Ovary (tissue), 9 donors: Measurements from ENCODE around the gene FREY1. TPM values are rescaled to one million over a fixed set of nuclear protein-coding genes. Genes with fewer than 3 reads are reported as not detected.

Experiments
- DNase-seq, 5 donors: peaks; one replicate each; pipeline ENCODE4 v3.0.0-alpha.2; 2019 to 2020
- H3K27ac ChIP-seq, 2 donors: fragments of 200-600 bp; one replicate each; pipeline versions ENCODE4 v1.5.1 to v1.8.0; 2019 to 2022
- H3K27me3 ChIP-seq: fragments of 200-600 bp; one replicate; pipeline ENCODE4 v1.8.0; 2022
- H3K36me3 ChIP-seq: fragments of 200-600 bp; sonication (generic); one replicate; pipeline ENCODE4 v1.5.1; 2019
- H3K4me1 ChIP-seq: one replicate; pipeline ENCODE4 v1.8.1; 2013; ENCODE audit warnings: mild to moderate bottlenecking, moderate library complexity; ENCODE audit not compliant: insufficient read depth
- H3K4me3 ChIP-seq: fragments of 200-600 bp; sonication (generic); one replicate; pipeline ENCODE4 v1.5.1; 2017
- H3K9me3 ChIP-seq, 2 donors: fragments of 200-600 bp in 1 of 2; sonication (generic) in 1 of 2; one replicate each; pipeline versions ENCODE4 v1.5.1 to v1.8.1; 2013 to 2019; ENCODE audit warnings: mild to moderate bottlenecking in 1 of 2, moderate library complexity in 1 of 2
- EP300 ChIP-seq: sonication (generic); formaldehyde crosslinking; IDR thresholded peaks from one replicate; pipeline ENCODE4 v1.6.1; 2017; ENCODE audit warnings: antibody characterized with exemption
- POLR2A ChIP-seq: fragments of 450-650 bp; IDR thresholded peaks from one replicate; pipeline ENCODE4 v1.6.1; 2017; ENCODE audit warnings: antibody characterized with exemption, mild to moderate bottlenecking, moderate library complexity
- WGBS, 3 donors: extraction: QIAGEN DNeasy Blood & Tissue Kit in 1 of 3; methylation state at CpG; one replicate each; pipeline versions ENCODE4 v1.1.5 to v1.1.7; 2013 to 2017; 5-methylcytosine and 5-hydroxymethylcytosine counted together
- intact Hi-C, 4 donors: fragments of 100-400 bp; cut with DNase I; formaldehyde crosslinking; loops; one replicate each; pipeline versions ENCODE4 v1.11.0 to v1.15.1; 2022 to 2023
- polyA plus RNA-seq, 2 donors: library from polyadenylated mRNA; stranded (reverse); fragments of 200-250 nt in 1 of 2; fragments of 350-450 nt in 1 of 2; fragmentation: Illumina TruSeq in 1 of 2; extraction: RNeasy Lipid Tissue Mini Kit (QIAGEN cat#74804) in 1 of 2; gene quantifications; one replicate each; pipeline ENCODE4 v1.2.3, GENCODE V29; 2013 to 2014
- total RNA-seq, 7 donors: library from RNA; depleted of rRNA in 2 of 7; stranded (reverse); fragments of >200 nt in 2 of 7; fragmentation: NEBNext Ultra II Directional in 3 of 7; extraction: Animal tissue kit (Norgen Biotek cat#: 25700) in 3 of 7; gene quantifications; one replicate each; pipeline versions ENCODE4 v1.1.0 to v1.2.4, GENCODE V29; 2016 to 2023
- TF ChIP-seq, protein P1 (sequence below), 3 donors: fragments of 450-650 bp in 2 of 3; fragments of 200-600 bp in 1 of 3; IDR thresholded peaks; one replicate each; pipeline versions ENCODE4 v1.5.1 to v1.8.0; 2016 to 2022; ENCODE audit warnings: antibody characterized with exemption in 3 of 3, mild to moderate bottlenecking in 1 of 3
- donor health status: DM: no; HTN: no; CAD: no; lungs with moderate emphysema.
- donor health status: DM: no; HTN: no; CAD: no.
- donor health status: Bipolar disorder and iron deficiency.
- donor health status: DM: yes; HTN: yes; CAD: no.
- donor health status: DM: no; HTN: no; CAD: no.
- donor health status: DM: yes; HTN: yes; CAD: no.

FREY1 gene
- total and polyA plus RNA-seq, 9 donors = 0.23 to 1.6 (median 0.66) TPM; not detected in 2

DNA sequence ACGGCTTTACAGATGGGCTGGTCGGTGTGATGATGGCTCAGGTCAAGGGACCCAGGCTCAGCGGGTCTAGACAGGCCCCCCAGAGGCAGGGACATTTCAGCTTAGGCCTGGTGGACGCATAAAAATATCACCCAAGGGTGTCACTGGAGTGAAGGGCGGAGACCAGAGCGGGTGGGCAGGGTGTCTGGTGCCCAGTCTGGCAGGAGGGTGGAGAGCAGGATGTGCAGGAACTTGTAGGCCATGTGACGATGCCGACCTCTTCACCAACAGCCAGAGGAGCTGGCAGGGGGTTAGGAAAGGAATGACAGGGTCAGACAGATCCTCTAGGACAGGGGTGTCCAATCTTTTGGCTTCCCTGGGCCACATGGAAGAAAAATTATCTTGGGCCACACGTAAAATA is 17.1 kb downstream of the FREY1 start:
- H3K9me3 ChIP-seq = no peaks in the 10 kb centered on the region
- H3K4me1 ChIP-seq = peaks cover 1% of the 10 kb centered on the region
- WGBS, 3 donors = 91 to 94% (median 92%) methylated on average over 9 of the region's 9 CpGs
- TF ChIP-seq EP300 (no peak), POLR2A (no peak)
- TF ChIP-seq, protein P1, sequence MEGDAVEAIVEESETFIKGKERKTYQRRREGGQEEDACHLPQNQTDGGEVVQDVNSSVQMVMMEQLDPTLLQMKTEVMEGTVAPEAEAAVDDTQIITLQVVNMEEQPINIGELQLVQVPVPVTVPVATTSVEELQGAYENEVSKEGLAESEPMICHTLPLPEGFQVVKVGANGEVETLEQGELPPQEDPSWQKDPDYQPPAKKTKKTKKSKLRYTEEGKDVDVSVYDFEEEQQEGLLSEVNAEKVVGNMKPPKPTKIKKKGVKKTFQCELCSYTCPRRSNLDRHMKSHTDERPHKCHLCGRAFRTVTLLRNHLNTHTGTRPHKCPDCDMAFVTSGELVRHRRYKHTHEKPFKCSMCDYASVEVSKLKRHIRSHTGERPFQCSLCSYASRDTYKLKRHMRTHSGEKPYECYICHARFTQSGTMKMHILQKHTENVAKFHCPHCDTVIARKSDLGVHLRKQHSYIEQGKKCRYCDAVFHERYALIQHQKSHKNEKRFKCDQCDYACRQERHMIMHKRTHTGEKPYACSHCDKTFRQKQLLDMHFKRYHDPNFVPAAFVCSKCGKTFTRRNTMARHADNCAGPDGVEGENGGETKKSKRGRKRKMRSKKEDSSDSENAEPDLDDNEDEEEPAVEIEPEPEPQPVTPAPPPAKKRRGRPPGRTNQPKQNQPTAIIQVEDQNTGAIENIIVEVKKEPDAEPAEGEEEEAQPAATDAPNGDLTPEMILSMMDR (IDR thresholded peaks at IDR 0.05) = no peak
- no peak for DNase-seq
- H3K27me3 ChIP-seq = no peaks in the 10 kb centered on the region
- H3K4me3 ChIP-seq = no peak overlapping the region
- H3K36me3 ChIP-seq = no peaks in the 10 kb centered on the region
- intact Hi-C loops = no loop called here
- H3K27ac ChIP-seq = no peak overlapping the region

DNA sequence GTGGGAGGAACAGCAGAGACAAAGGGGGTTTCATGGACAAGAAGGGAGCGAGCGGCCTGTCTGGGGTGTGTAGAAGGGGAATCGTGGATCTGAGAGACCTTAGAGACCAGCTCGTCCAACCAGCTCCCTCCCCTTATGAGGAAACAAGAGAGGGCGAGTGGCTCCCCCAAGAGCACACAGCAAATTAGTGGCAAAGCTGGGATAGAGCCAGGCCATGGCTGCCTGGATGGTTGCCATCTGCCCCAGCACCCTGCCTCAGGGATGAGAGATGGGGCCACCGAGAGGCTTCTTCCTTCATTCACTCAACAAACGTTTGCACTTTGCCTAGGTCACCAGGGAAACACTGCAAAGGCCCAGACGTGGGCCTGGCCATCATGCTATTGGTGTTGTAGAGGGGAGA is 17.5 kb downstream of the FREY1 start:
- H3K27ac ChIP-seq = no peak overlapping the region
- 86 to 88% (median 87%) methylated on average over 8 of the region's 8 CpGs for WGBS, 3 donors

DNA sequence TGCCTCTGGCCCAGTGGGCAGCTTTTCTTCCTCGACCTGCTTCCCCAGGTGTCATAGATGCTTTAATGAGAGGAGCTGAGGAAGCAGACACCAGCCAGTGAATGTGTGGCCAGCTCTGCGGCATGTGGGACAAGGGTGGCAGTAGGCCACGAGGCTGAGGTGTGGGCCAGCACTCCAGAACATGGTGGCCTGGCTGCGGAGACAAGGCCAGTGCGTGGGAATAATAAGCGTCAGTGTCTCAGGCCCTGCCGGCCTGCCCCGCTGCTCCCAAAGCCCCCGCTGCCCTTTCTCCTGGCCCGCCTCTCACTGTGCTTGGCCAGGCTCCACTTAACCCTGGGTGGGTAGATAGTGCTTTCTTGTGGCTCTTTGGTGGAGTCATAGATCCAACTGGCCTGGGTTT is 19.5 kb downstream of the FREY1 start:
- Histone ChIP-seq H3K27ac (no peak overlapping the region), H3K36me3 (no peaks in the 10 kb centered on the region), H3K9me3 (no peaks in the 10 kb centered on the region), H3K4me3 (no peak overlapping the region), H3K4me1 (peaks cover 1% of the 10 kb centered on the region), H3K27me3 (no peaks in the 10 kb centered on the region)
- DNase-seq = no peak
- intact Hi-C loops = no loop called here
- TF ChIP-seq, protein P1 (IDR thresholded peaks at IDR 0.05) = no peak
- TF ChIP-seq POLR2A (no peak), EP300 (no peak)
- WGBS, 3 donors = 76 to 90% (median 80%) methylated on average over 10 of the region's 10 CpGs

More for the DNA sequence above, 17.5 kb downstream of the FREY1 start:
- intact Hi-C loops = no loop called here
- Histone ChIP-seq H3K36me3 (no peaks in the 10 kb centered on the region), H3K4me3 (no peak overlapping the region), H3K27me3 (no peaks in the 10 kb centered on the region), H3K9me3 (no peaks in the 10 kb centered on the region), H3K4me1 (peaks cover 1% of the 10 kb centered on the region)
- TF ChIP-seq EP300 (no peak), POLR2A (no peak)
- TF ChIP-seq, protein P1 (IDR thresholded peaks at IDR 0.05) = no peak
- no peak for DNase-seq

DNA sequence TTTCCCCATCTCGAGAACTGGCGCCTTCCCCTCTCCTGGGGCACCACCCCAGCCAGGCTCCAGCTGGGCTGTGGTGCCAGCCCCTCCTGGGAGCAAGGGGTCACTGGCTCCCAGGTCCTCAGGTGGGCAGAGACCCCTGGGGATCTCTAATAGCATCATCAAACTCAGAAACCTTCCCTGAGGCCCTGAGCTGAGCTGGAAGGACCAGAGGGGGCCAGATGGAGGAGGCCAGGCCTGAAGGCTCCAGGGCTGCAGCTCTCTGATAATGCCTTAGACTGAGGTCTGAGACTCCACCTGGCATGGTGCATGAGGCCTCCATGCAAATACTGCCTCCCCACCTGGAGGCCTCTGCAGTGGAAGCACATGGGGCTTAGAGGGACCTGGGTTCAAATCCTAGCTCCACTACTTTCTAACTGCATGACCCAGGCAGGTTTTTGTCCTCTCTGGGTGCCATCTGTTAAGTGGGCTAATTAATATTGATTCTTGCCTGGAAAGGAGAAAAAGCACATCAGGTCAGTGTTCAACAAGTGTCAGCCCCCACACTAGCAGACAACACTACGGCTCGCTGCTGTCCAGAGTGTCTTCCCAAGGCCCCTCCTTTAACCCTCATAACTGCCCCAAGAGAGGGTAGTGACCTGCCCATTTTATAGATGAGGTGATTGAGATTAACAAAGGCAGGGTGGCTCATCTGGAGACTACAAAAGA is 20.1 kb downstream of the FREY1 start:
- no peak for TF ChIP-seq POLR2A
- no peak overlapping the region for H3K4me3 ChIP-seq
- H3K9me3 ChIP-seq = no peaks in the 10 kb centered on the region
- H3K36me3 ChIP-seq = no peaks in the 10 kb centered on the region
- intact Hi-C loops = no loop called here
- no peaks in the 10 kb centered on the region for H3K27me3 ChIP-seq
- no peak for DNase-seq
- WGBS, 3 donors = 86 to 94% (median 91%) methylated on average over 4 of the region's 4 CpGs
- peaks cover 1% of the 10 kb centered on the region for H3K4me1 ChIP-seq
- H3K27ac ChIP-seq = no peak overlapping the region

DNA sequence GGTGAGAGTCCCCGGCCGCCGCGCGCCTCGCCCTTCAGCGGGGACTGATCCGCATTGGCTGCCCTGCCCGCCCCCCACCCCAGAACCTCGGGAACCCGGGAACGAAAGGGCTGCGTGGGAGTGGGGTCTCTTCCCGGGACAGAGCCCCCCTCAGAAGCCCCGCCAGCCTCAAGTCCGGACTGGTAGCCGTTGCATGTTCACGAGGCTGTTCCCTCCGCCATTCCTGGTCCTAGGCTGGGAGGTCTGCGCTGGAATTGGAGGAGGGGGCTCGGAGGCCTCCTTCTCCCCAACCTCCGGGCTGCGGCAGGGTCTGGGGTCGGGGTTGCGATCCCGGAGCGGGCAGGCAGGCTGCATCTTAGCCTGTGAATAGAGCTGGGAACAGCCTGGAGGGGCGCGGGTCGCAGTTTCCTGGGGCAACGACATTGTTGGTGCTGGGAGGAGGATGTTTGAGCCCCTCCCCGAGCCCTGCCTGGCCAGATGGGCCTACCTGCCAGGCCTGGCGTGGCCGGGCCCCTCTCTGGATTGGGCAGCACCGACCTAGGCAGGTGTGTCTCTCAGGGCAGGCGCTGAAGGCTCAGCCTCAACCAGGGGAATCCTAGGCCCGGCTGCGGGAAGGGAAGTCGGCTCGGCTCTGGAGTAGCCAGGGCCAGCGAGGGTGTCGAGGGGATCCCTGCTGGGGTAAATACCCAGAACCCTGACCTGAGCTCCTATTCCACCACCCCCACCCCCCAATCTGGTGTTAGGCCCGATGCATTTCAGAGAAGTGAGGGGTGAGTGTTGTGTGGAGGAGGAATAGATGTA is 20.9 kb downstream of the FREY1 start:
- Histone ChIP-seq H3K4me3 (peak overlapping the region; percentile 39), H3K36me3 (no peaks in the 10 kb centered on the region), H3K9me3 (no peaks in the 10 kb centered on the region), H3K4me1 (peaks cover 1% of the 10 kb centered on the region), H3K27ac (no peak overlapping the region), H3K27me3 (no peaks in the 10 kb centered on the region)
- DNase-seq = peak in 2 of 5 donors; percentile 26 to 41
- no peak for TF ChIP-seq POLR2A
- no peak for TF ChIP-seq EP300
- TF ChIP-seq, protein P1 (IDR thresholded peaks at IDR 0.05) = no peak
- intact Hi-C loops = no loop called here
- 18 to 25% (median 20%) methylated on average over 24 to 43 of the region's 43 CpGs for WGBS, 3 donors
